ENCODE data around the gene SKP1.

GRCh38 chr5:134143944-134144941 is 32.5 kb downstream of the SKP1 start:
- TF ChIP-seq CTCF (IDR thresholded peaks at IDR 0.05) (peak in 1 of 4 experiments; percentile 2), EP300 (IDR thresholded peaks at IDR 0.05) (no peak), POLR2A (IDR thresholded peaks at IDR 0.05) (no peak)
